ENCODE results near the gene MGARP. TPM values are rescaled to one million over a fixed set of nuclear protein-coding genes. Genes with fewer than 3 reads are reported as not detected.

The MGARP gene
- total and polyA plus RNA-seq, 2 experiments from 2014 or later = 2.4 to 4.1 TPM

DNA sequence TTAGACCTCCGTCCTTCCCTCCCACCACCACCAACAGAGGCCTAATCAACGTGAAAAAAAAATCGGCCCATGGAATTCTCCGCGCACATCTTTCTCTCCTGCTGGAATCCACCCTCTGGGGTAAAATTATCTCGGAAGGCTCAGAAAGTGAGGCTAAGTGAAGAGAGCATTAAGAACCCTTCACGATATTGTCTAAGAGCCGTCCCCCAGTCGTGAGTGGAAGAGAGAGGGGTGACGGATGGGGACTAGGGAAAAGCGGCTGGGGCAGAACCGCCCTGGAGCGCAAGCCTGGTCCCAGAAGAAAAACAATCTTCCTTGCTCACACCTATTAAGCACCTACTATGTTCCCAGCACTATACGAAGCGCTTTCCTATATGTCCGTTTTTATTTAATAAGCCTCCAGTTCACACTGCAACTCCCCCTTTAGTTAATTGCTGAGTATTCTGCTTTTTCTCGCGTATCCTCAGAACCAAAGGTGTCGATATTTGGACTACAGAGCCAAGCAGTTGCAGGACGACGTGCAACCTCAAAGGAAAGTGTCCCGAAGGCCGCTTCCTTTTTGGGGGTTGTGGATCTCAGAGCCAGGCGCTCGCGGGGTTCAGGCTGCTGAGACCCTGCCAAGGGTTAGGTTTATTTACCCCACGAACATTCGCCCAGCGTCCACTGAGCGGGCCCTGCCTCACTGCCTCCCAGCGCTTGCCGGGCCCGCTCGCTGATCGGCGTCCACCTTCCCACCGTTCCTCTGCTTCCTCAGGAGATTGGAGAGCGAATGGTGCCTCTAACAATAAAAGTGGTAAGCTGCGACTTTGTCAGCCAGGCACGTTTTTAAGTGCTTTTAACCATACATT is 889 bp downstream of the MGARP start (continued):
- TF ChIP-seq, protein P1, sequence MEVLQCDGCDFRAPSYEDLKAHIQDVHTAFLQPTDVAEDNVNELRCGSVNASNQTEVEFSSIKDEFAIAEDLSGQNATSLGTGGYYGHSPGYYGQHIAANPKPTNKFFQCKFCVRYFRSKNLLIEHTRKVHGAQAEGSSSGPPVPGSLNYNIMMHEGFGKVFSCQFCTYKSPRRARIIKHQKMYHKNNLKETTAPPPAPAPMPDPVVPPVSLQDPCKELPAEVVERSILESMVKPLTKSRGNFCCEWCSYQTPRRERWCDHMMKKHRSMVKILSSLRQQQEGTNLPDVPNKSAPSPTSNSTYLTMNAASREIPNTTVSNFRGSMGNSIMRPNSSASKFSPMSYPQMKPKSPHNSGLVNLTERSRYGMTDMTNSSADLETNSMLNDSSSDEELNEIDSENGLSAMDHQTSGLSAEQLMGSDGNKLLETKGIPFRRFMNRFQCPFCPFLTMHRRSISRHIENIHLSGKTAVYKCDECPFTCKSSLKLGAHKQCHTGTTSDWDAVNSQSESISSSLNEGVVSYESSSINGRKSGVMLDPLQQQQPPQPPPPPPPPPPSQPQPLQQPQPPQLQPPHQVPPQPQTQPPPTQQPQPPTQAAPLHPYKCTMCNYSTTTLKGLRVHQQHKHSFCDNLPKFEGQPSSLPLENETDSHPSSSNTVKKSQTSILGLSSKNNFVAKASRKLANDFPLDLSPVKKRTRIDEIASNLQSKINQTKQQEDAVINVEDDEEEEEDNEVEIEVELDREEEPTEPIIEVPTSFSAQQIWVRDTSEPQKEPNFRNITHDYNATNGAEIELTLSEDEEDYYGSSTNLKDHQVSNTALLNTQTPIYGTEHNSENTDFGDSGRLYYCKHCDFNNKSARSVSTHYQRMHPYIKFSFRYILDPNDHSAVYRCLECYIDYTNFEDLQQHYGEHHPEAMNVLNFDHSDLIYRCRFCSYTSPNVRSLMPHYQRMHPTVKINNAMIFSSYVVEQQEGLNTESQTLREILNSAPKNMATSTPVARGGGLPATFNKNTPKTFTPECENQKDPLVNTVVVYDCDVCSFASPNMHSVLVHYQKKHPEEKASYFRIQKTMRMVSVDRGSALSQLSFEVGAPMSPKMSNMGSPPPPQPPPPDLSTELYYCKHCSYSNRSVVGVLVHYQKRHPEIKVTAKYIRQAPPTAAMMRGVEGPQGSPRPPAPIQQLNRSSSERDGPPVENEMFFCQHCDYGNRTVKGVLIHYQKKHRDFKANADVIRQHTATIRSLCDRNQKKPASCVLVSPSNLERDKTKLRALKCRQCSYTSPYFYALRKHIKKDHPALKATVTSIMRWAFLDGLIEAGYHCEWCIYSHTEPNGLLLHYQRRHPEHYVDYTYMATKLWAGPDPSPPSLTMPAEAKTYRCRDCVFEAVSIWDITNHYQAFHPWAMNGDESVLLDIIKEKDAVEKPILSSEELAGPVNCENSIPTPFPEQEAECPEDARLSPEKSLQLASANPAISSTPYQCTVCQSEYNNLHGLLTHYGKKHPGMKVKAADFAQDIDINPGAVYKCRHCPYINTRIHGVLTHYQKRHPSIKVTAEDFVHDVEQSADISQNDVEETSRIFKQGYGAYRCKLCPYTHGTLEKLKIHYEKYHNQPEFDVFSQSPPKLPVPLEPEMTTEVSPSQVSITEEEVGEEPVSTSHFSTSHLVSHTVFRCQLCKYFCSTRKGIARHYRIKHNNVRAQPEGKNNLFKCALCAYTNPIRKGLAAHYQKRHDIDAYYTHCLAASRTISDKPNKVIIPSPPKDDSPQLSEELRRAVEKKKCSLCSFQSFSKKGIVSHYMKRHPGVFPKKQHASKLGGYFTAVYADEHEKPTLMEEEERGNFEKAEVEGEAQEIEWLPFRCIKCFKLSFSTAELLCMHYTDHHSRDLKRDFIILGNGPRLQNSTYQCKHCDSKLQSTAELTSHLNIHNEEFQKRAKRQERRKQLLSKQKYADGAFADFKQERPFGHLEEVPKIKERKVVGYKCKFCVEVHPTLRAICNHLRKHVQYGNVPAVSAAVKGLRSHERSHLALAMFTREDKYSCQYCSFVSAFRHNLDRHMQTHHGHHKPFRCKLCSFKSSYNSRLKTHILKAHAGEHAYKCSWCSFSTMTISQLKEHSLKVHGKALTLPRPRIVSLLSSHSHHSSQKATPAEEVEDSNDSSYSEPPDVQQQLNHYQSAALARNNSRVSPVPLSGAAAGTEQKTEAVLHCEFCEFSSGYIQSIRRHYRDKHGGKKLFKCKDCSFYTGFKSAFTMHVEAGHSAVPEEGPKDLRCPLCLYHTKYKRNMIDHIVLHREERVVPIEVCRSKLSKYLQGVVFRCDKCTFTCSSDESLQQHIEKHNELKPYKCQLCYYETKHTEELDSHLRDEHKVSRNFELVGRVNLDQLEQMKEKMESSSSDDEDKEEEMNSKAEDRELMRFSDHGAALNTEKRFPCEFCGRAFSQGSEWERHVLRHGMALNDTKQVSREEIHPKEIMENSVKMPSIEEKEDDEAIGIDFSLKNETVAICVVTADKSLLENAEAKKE (CRISPR knock-in tag; IDR thresholded peaks at IDR 0.05) = no peak
- TF ChIP-seq EZH2 (IDR thresholded peaks at IDR 0.05; ENCODE audit: low read depth, unreplicated experiment) (peak; percentile 70), STAT1 (IDR thresholded peaks at IDR 0.05; ENCODE audit: unreplicated experiment) (no peak), ZNF114 (CRISPR knock-in tag; IDR thresholded peaks at IDR 0.05) (no peak)

DNA sequence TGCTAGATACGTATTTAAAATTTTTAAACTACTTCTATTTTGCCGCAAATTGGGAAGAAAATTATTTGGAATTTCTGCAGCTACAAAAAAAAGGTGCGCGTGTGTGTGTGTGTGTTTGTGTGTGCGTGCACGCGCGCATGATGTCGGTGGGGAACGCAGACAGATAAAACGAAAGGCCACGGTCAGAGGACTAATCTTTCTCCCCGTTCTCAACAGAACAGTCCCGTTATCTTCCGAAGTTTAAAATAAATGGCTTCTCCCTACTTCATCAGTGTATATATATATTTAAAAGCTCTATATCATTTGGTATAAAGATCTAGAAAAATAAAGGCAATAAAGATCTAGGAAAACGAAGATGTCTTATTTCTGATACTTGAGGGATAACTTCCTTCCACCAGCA is 1.5 kb downstream of the MGARP start:
- Histone ChIP-seq H3K4me2 (peak overlapping the region; percentile 98), H3F3A (replicated peaks; ENCODE audit: low read depth) (peaks cover 12% of the 10 kb centered on the region), H3K27ac (ENCODE audit: low read depth) (no peak overlapping the region), H3K4me3 (peak overlapping the region; percentile 73), H3K27me3 (ENCODE audit: insufficient read depth) (peaks cover 65% of the 10 kb centered on the region), H2AFZ (no peak overlapping the region), H3K9me2 (ENCODE audit: insufficient read depth) (no peaks in the 10 kb centered on the region), H3K79me2 (replicated peaks; ENCODE audit: insufficient read depth) (no peaks in the 10 kb centered on the region), H3K4me1 (ENCODE audit: insufficient read depth) (no peaks in the 10 kb centered on the region; the same call in 1 of the 2 replicates), H4K20me1 (replicated peaks; ENCODE audit: insufficient read depth) (no peaks in the 10 kb centered on the region), H3K36me3 (ENCODE audit: insufficient read depth) (no peaks in the 10 kb centered on the region)
- DNase-seq (ENCODE audit: low spot score) (no peak), ATAC-seq (no peak)
- H3K27ac Mint-ChIP-seq = no peak overlapping the region
- peaks cover 36% of the 10 kb centered on the region for H3K27me3 Mint-ChIP-seq (ENCODE audit: insufficient read depth, low read depth, poor library complexity)
- H3K4me3 Mint-ChIP-seq = peak overlapping the region; percentile 74
- no peaks in the 10 kb centered on the region for H3K9me3 Mint-ChIP-seq
- H3K36me3 Mint-ChIP-seq (ENCODE audit: low read depth) = no peaks in the 10 kb centered on the region
- peaks cover 10% of the 10 kb centered on the region for H3K4me1 Mint-ChIP-seq
- TF ChIP-seq JUNB (IDR thresholded peaks at IDR 0.05; ENCODE audit: unreplicated experiment) (no peak), ZNF114 (CRISPR knock-in tag; IDR thresholded peaks at IDR 0.05) (no peak)
- TF ChIP-seq, protein P2, sequence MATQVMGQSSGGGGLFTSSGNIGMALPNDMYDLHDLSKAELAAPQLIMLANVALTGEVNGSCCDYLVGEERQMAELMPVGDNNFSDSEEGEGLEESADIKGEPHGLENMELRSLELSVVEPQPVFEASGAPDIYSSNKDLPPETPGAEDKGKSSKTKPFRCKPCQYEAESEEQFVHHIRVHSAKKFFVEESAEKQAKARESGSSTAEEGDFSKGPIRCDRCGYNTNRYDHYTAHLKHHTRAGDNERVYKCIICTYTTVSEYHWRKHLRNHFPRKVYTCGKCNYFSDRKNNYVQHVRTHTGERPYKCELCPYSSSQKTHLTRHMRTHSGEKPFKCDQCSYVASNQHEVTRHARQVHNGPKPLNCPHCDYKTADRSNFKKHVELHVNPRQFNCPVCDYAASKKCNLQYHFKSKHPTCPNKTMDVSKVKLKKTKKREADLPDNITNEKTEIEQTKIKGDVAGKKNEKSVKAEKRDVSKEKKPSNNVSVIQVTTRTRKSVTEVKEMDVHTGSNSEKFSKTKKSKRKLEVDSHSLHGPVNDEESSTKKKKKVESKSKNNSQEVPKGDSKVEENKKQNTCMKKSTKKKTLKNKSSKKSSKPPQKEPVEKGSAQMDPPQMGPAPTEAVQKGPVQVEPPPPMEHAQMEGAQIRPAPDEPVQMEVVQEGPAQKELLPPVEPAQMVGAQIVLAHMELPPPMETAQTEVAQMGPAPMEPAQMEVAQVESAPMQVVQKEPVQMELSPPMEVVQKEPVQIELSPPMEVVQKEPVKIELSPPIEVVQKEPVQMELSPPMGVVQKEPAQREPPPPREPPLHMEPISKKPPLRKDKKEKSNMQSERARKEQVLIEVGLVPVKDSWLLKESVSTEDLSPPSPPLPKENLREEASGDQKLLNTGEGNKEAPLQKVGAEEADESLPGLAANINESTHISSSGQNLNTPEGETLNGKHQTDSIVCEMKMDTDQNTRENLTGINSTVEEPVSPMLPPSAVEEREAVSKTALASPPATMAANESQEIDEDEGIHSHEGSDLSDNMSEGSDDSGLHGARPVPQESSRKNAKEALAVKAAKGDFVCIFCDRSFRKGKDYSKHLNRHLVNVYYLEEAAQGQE (IDR thresholded peaks at IDR 0.05; ENCODE audit: unreplicated experiment) = no peak
